RWPE1 (cell line): ENCODE results near the gene LCN1.

ENCODE experiments used
- CTCF ChIA-PET: fragments of 350-600 bp; sonication (Branson Sonifier 250); formaldehyde crosslinking; extraction: SDS; loops from one replicate; lab custom pipeline; 2021; lab: Yijun Ruan, JAX
- POLR2A ChIA-PET: fragments of 400-600 bp; formaldehyde crosslinking; extraction: SDS; loops from one replicate; lab custom pipeline; 2020; ENCODE audit warnings: antibody characterized with exemption; ENCODE audit not compliant: low non-redundant PET; lab: Yijun Ruan, JAX
- DNase-seq: peaks from one replicate; pipeline ENCODE4 v3.0.0; 2012; ENCODE audit warnings: low spot score
- H3K27ac ChIP-seq: fragments of 450-650 bp; 2 replicates; pipeline ENCODE4 v1.5.1; 2017
- CTCF ChIP-seq: fragments of 450-650 bp; conservative IDR thresholded peaks from 2 replicates; pipeline ENCODE4 v1.5.1; 2017; ENCODE audit warnings: low read depth, mild to moderate bottlenecking

Gene LCN1

GRCh38 chr9:135521608-135522095 is 412 bp downstream of the LCN1 start:
- no peak overlapping the region for H3K27ac ChIP-seq

GRCh38 chr9:135522137-135522877 is 1.1 kb downstream of the LCN1 start:
- no peak for DNase-seq
- CTCF ChIA-PET: no interaction called here
- POLR2A ChIA-PET: no interaction called here
- no peak overlapping the region for H3K27ac ChIP-seq
- no peak for TF ChIP-seq CTCF

More at GRCh38 chr9:135521608-135522095, 412 bp downstream of the LCN1 start:
- no peak for DNase-seq
- TF ChIP-seq CTCF: no peak
- CTCF ChIA-PET: no interaction called here
- POLR2A ChIA-PET: no interaction called here

GRCh38 chr9:135522931-135523330 is 1.7 kb downstream of the LCN1 start:
- ChIA-PET CTCF (interaction anchor here (0.6 kb wide), 1 partner anchor 147 kb away, joined by 4 read pairs; no protein-coding TSS in a partner anchor), POLR2A (no interaction called here)
- no peak for TF ChIP-seq CTCF
- H3K27ac ChIP-seq: no peak overlapping the region
- no peak for DNase-seq

- DNase-seq: no peak
- no peak overlapping the region for H3K27ac ChIP-seq
These were observed 2.4 kb downstream of the LCN1 start for GRCh38 chr9:135523521-135524129.

GRCh38 chr9:135524130-135524861 is 3.1 kb downstream of the LCN1 start:
- TF ChIP-seq CTCF: no peak
- no peak overlapping the region for H3K27ac ChIP-seq
- POLR2A ChIA-PET: interaction anchor here (0.5 kb wide), 1 partner anchor 25 kb away, joined by 4 read pairs; no protein-coding TSS in a partner anchor
- CTCF ChIA-PET: interaction anchor here (1.1 kb wide), 1 partner anchor 19 kb away, joined by 5 read pairs; no protein-coding TSS in a partner anchor
- DNase-seq: no peak

More at GRCh38 chr9:135523521-135524129, 2.4 kb downstream of the LCN1 start:
- ChIA-PET CTCF (interaction anchor here (0.6 kb wide), 1 partner anchor 147 kb away, joined by 4 read pairs; no protein-coding TSS in a partner anchor), POLR2A (no interaction called here)
- TF ChIP-seq CTCF: no peak
